ENCODE measurements around the gene HNRNPM.
"Not testable (repeated sequence)": the region's sequence is repeated elsewhere in the genome, so short reads cannot be mapped to it uniquely, and the experiment has no call there.

The HNRNPM gene, protein sequence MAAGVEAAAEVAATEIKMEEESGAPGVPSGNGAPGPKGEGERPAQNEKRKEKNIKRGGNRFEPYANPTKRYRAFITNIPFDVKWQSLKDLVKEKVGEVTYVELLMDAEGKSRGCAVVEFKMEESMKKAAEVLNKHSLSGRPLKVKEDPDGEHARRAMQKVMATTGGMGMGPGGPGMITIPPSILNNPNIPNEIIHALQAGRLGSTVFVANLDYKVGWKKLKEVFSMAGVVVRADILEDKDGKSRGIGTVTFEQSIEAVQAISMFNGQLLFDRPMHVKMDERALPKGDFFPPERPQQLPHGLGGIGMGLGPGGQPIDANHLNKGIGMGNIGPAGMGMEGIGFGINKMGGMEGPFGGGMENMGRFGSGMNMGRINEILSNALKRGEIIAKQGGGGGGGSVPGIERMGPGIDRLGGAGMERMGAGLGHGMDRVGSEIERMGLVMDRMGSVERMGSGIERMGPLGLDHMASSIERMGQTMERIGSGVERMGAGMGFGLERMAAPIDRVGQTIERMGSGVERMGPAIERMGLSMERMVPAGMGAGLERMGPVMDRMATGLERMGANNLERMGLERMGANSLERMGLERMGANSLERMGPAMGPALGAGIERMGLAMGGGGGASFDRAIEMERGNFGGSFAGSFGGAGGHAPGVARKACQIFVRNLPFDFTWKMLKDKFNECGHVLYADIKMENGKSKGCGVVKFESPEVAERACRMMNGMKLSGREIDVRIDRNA

DNA sequence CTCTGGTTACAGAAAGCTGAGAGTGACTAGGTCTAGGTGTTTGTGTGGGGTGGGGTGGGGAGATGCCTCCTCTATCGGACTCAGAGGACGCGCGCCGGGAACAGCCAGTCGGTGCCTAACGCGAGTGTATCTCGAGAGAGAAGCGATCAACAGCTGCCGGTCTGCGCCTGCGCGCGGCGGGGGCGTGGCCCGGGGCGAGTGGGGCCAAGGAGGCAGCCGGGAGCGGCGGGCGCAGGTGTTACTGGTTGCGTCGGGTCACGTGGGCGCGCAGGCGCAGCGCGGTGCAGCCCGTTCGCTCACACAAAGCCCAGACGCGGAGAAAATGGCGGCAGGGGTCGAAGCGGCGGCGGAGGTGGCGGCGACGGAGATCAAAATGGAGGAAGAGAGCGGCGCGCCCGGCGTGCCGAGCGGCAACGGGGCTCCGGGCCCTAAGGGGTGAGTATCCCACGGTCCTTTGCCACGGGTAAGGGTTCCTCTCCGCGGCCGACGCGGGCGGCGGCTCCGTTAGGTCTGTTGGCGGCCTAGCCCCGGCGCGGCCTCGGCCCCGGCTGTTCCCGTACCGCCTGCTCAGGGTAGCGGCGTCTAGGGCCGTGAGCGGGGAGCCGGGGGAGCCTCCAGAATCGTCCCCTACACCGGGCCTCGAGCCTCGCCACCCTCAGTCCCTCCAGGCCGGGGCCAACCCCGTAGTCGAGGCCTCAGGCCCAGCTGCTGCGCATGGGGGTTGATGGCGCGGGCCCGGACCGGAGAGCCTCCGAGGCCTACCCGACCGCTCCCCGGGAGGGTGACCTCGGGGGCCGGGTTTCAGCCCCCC is at the start of gene HNRNPM:
HNRNPM (plus strand) TSS at position 299 of the 811 bp plus-strand sequence; CDS start at position 323, 24 bp downstream.
- in situ Hi-C loops (cut with MboI; ENCODE audit: low sequenced_read_pairs) = no loop called here

DNA sequence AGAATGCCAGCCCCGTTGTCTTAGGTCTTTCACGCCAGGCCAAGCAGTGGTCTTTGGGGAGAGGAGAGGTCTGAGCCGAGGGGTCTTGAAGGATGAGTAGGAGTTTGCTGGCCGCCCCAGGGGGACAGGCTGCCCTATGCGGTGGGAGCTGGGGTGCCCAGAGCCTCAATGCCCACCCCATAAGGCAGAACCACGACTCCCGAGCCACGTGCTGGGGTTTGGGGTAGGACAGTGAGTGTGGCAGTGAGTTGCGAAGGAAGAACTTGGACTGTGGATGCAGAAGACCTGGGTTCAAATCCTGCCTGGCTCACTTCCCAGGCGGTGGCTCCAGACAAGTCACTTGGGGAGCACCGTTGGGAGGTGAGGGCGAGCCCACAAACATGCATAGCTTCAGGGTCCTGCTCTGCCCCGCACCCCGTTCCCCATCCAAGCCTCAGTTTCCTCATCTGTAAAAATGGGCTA is 49.1 kb upstream of the HNRNPM start:
- in situ Hi-C loops (cut with MboI; ENCODE audit: low sequenced_read_pairs) = no loop called here

DNA sequence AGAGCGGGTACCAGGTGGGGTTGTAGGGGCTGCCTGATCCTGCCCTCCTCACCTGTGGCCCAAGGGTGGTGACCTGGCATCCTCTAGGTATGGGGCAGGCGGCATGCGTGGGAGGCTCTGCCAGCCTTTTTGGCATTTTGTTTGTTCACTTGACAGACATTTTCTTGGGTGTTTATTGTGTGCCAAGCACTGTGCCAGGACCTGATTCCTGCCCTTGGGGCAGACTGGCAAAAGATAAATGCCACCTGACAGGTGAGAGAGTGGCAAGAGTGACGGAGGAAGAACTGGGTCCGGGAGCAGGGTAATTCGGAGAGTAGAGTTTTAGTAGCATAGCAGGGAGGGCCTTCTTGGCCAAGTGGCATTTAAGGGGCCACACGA is 48.6 kb upstream of the HNRNPM start:
- in situ Hi-C loops (cut with MboI; ENCODE audit: low sequenced_read_pairs) = no loop called here

DNA sequence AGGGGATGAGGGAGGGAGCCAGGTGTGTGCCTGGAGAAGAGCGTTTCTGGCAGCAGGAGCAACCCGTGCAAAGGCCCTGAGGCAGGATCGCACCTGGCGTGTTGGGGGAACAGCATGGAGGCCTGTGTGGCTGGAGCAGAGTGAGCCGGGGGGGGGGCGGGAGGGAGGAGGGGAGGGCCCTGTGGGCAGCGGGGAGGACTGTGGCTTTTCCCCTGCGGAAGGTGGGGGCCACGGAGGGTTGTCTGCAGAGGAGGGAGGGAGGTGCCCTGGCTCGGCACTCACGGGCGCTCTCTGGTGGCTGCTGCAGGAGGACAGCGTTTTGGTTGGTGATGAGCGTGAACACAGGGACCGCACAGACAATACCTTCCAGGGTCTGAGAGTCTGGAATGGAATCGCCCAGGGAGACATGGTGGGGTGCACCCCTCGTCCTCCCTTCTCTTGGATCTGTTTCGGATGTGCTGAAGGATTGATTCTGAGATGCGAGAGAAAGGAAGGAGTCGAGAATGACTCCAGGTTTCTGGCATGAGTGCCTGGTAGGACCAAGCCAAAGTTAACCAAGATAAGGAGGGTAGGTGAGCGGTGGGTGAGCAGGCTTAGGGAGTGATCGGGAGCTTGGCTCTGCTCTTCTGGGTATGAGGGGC is 48.1 kb upstream of the HNRNPM start:
- in situ Hi-C loops (cut with MboI; ENCODE audit: low sequenced_read_pairs) = no loop called here

DNA sequence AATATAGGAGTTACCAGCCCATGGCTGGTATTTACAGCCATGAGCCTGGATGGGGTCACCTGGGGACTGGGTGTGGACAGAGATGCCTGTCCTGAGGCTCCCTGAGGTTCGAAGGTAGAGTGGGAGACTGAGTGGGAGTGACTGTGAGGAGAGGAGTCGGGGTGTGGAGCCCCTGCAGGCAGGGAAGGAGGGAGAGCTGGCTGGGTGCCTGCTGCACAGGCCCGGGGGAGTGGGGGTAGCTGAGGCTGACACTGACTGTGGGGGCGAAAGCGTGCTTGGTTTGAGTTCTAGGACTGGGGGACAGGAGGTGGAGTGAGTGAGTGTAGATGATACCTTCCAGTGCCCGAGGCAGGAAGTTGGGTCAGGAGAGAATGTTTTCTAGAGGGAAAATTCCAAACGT is 47.5 kb upstream of the HNRNPM start:
- in situ Hi-C loops (cut with MboI; ENCODE audit: low sequenced_read_pairs) = no loop called here

DNA sequence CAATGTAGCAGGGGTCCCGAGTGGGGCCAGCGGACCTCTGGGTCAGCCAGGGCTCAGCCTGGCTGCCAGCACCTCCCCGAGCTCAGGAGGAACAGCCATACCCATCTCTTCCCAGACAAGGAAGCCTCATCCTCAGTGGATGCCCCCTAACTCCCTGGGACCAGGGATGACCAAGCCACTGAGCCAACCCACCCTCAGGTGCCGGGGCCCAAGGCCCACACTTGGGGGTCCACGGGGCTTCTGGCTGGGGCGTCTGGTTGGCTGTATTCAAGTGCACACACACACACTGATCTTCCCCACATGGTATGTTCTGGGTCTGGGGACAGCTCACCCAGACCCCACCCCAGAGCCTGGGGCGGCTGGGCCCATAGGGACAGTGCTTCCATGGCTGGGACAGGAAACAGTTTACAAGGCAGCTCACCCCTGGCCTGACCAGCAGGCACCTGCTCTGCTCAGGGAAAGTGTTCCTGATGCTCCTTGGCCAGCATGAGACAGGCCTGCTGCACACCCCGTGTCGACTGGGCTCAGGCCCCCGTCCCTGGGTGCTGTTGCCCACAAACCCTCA is 46.9 kb upstream of the HNRNPM start:
- in situ Hi-C loops (cut with MboI; ENCODE audit: low sequenced_read_pairs) = no loop called here

DNA sequence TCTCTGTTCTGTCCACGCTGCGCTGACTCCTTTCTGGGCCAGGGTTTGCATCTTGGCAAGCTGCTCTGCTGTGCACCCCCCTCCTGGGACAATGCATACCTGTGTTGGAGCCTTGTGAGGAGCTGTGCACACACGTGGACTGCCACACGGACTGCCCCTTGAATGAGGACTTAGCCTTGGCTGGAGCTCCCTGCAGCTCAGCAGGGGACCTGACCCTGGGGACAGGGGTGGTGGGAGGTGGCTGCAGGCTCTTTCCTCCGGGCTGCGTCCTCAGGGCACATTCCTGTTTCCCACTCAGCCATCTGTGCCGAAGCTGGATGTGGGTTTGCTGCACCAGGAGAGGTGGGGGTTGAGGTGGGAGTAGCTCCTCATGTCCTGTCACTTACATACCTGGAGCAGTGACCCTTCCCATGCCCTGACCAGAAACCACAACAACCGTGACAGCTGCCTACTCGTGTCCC is 46.4 kb upstream of the HNRNPM start:
- in situ Hi-C loops (cut with MboI; ENCODE audit: low sequenced_read_pairs) = no loop called here

DNA sequence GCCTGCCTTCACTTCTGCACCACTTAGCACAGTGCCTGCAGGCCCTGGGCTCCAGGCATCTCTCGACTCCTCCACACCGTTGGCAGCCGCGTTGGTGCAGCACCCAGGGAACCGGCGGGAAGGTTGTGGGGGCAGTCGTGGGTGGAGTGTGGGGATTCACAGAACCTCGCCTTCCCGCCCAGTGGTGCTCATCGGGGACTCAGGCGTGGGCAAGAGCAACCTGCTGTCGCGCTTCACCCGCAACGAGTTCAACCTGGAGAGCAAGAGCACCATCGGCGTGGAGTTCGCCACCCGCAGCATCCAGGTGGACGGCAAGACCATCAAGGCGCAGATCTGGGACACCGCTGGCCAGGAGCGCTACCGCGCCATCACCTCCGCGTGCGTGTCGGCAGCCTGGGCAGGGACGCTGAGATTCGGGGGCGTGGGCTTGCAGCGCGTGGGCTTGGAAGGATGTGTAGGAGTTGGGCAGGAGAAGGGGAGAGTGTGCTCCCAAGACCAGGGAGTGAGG is 45.0 kb upstream of the HNRNPM start:
- in situ Hi-C loops (cut with MboI; ENCODE audit: low sequenced_read_pairs) = no loop called here

DNA sequence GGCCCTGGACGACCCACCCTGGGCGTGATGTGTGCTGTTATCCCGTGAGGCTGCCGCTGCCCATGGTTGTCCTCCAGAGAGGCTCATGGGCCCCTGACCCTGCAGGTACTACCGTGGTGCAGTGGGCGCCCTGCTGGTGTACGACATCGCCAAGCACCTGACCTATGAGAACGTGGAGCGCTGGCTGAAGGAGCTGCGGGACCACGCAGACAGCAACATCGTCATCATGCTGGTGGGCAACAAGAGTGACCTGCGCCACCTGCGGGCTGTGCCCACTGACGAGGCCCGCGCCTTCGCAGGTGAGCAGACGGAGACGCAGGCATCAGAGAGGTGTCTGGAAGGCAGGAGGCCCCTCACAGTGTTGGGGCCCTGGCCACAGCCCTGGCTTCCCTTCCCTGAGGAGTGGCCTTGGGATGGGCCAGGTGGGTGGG is 42.8 kb upstream of the HNRNPM start:
- in situ Hi-C loops (cut with MboI; ENCODE audit: low sequenced_read_pairs) = no loop called here

DNA sequence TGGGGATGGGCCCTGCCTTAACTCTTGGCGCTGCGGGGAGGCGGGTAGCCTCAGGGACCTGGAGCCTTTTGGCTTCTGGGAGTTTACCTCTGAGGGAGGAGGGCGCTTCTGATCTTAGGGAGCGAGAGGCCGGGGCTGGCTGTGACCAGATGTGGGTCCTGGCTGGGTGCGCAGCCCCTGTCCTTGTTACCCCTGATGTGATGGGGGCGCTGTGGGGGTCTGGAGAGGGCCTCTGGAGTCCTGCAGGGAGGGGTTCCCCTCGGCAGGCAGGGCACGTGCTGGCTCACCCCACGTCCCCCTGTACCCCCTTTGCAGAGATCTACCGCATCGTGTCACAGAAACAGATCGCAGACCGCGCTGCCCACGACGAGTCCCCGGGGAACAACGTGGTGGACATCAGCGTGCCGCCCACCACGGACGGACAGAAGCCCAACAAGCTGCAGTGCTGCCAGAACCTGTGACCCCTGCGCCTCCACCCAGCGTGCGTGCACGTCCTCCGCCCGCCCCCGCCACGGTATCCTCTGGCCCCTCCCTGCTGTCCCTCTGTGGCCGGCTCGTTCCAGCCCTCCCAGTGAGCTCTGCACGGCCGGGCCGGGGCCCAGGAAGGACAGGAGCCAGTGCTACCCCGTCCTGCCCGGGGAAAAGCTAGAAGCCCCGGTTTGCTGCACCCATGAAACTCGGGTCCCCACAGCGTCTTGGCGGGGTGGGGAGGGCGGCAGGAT is 41.5 kb upstream of the HNRNPM start:
- in situ Hi-C loops (cut with MboI; ENCODE audit: low sequenced_read_pairs) = no loop called here

DNA sequence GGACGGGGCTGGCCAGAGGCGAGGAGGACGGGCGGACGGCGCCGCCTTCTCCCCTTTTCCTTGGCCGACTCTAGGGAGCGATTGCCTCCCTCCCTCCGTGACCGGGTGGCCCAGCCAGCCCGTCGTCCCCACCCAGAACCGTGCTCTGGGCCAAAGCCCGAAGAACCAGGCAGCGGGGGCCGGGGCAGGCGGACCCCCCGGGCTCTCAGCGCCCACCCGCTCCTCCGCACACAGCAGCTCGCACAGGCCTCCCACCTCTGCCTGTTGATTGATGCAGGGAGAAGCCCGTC is 41.0 kb upstream of the HNRNPM start:
- in situ Hi-C loops (cut with MboI; ENCODE audit: low sequenced_read_pairs) = no loop called here

DNA sequence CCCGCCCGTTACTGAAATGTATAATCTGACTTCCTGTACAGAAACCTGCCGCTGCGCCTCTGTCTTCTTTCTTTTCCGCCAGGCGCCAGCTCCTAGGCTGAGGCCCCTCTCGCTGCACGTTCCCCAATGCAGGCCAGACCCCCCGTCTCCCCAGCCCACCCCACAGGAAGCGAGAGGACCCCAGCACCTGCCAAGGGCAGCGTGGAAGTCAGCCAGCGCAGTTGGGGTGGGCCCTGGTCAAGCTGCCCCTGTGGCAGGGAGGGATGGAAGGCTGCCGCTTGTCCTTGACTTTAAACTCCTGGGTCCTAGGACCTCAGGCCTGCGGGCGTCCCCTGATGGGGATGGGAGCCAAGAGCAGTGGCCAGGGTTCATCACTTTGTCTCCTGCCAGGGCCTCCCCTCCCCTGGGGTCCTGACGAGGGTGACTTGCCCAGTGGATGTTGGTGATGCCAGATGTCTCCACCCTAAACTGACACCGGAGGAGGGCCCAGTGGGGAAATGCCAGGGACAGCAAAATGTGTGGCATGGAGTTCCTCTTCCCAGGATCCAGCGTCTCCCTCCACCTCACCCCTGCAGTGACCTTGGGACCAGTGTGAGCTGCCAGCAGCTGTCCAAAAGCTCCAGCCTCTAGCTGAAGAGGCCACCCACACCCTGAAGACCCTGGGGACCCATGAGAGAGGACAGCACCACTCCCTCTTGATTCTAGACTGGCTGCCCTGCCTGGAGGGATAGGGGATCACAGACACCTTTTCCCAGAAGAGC is 40.2 kb upstream of the HNRNPM start:
- in situ Hi-C loops (cut with MboI; ENCODE audit: low sequenced_read_pairs) = no loop called here

DNA sequence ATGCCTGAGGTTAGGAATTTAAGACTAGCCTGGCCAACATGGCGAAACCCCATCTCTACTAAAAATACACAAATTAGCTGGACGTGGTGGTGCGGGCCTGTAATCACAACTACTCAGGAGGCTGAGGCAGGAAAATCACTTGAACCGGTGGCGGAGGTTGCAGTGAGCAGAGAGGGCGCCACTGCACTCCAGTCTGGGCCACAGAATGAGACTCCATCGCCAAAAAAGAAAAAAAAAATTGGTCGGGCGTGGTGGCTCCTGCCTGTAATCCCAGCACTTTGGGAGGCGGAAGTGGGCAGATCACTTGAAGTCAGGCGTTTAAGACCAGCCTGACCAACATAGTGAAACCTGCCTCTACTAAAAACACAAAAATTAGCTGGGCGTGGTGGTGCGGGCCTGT is 34.1 kb upstream of the HNRNPM start:
- in situ Hi-C loops (cut with MboI; ENCODE audit: low sequenced_read_pairs) = not testable (repeated sequence)

DNA sequence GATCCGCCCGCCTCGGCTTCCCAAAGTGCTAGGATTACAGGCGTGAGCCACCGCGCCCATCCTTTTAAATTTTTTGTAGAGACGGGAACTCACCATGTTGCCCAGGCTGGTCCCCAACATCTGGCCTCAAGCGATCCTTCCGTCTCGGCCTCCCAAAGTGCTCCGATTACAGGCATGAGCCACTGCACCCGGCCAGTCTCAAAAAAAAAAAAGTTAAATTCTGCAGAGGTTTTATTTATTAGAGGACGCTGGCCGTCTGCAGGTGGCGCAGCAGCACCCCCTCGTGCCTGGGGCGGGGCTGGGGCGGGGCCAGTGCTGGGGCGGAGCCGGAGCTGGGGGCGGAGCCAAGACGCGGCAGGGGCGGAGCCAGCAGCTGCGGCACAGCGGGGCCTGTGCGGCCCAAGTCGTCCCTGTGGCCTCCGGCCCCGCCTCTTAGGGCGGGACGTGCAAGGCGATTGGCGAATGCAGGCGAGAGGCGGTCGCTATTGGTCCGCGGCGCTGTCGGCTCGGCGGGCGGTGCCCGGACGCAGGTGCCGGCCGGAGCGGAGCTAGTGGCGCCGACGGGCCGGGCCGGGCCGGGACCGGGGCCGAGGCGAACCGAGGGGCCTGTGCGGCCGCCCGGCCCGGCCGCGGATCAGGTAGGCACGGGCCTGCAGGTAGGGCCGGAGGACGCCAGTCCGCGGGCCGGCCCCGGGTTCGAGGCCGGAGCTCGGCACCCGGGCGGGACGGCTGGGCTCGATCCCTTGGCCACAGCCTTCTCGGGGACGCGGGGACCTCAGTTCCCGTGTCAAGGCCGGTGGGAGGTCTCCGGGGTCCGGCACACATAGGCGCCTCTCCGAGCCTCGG is 31.8 kb upstream of the HNRNPM start, which contains the start of gene MARCHF2:
MARCHF2 (plus strand) TSS at position 523 of the 846 bp plus-strand sequence. CDS start 8,536 bp downstream, outside the sequence.
- in situ Hi-C loops (cut with MboI; ENCODE audit: low sequenced_read_pairs) = no loop called here

DNA sequence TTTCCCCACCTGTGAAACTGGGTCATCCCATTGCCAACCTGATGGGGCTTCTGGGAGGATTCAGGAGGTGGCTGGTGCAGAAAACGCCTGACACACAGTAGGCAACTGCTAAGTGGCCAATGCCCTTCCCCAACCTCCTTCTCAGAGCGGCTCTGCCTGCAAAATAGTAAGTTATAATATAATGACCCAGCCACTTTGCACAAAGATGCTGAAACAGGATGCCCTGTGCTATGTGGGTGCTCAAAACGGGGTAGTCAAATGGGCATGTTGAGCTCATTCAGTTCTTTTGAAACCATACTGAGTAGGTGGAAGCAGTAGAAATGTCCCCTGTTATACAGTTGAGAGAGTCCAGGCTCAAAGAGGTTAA is 31.2 kb upstream of the HNRNPM start:
- in situ Hi-C loops (cut with MboI; ENCODE audit: low sequenced_read_pairs) = no loop called here

DNA sequence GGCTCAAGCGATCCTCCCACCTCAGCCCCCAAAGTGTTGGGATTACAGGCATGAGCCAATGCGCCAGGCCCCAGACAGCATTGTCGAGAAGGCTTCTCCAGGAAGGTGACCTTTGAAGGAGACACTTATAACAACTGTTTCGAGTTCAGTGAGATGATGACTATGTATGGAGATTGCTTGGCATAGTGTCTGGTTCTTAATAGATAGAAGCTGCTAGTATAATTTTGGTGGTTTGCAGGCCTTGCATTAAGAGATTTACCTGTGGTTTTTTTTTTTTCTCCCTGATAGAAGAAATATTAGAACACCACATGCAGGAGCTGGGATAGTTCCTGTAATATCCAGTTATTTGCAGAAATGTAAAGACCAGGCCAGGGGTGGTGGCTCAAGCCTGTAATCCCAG is 28.0 kb upstream of the HNRNPM start:
- in situ Hi-C loops (cut with MboI; ENCODE audit: low sequenced_read_pairs) = no loop called here

DNA sequence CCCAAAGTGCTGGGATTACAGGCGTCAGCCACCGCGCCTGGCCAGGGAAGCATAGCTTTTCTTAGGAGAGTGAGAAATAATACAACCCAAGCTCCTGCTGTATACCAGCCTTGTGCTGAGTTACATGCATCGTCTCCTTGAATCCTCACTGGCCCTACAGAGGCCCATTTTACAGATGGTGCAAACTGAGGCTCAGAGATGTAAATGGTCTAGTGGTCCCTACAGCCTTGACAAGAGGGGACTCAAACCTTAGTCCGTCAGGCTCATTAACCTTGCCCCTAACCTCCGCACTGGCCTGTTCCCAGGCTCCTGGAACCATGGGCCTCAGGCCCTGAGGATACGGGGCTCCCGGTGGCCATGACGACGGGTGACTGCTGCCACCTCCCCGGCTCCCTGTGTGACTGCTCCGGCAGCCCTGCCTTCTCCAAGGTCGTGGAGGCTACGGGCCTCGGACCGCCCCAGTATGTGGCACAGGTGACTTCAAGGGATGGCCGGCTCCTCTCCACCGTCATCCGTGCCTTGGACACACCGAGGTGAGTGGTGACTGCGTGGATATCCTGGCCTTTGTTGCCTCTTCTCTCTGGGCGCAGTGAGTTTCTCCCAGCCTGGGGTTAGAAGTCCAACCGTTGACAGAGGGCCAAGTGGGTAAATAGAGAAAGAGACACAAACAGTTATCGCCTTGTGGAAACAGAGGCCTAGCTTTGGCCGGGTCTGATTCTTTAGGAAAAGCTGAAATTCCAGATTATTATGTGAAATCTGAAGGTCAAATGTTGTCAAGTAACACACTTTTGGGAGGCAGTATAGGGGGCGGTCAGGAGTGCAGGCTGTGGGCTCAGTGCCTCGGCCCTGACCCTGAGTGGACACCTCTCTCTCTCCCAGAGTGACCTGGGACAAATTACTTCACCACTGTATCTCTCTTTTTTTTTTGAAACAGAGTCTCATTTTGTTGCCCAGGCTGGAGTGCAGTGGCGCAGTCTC is 23.0 kb upstream of the HNRNPM start:
- in situ Hi-C loops (cut with MboI; ENCODE audit: low sequenced_read_pairs) = no loop called here
